ENCODE data around the gene NT5DC1.

- TF ChIP-seq, protein P1, sequence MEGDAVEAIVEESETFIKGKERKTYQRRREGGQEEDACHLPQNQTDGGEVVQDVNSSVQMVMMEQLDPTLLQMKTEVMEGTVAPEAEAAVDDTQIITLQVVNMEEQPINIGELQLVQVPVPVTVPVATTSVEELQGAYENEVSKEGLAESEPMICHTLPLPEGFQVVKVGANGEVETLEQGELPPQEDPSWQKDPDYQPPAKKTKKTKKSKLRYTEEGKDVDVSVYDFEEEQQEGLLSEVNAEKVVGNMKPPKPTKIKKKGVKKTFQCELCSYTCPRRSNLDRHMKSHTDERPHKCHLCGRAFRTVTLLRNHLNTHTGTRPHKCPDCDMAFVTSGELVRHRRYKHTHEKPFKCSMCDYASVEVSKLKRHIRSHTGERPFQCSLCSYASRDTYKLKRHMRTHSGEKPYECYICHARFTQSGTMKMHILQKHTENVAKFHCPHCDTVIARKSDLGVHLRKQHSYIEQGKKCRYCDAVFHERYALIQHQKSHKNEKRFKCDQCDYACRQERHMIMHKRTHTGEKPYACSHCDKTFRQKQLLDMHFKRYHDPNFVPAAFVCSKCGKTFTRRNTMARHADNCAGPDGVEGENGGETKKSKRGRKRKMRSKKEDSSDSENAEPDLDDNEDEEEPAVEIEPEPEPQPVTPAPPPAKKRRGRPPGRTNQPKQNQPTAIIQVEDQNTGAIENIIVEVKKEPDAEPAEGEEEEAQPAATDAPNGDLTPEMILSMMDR (IDR thresholded peaks at IDR 0.05; ENCODE audit: low read length) = no peak
- no peak for TF ChIP-seq EZH2phosphoT487 (IDR thresholded peaks at IDR 0.05; ENCODE audit: low read length)
Measured at GRCh38 chr6:116108836-116109235, 8.2 kb downstream of the NT5DC1 start.
